Endothelial cell of umbilical vein (primary cell): ENCODE results near the gene PSD4.

Experiments
- CTCF ChIP-seq, 2 donors: IDR thresholded peaks; 1 replicate in 1 of 2; 2 replicates in 1 of 2; pipeline ENCODE4 v1.5.1; 2011; ENCODE audit warnings: low read length in 2 of 2, mild to moderate bottlenecking in 2 of 2, moderate library complexity in 2 of 2, control low read depth in 1 of 2, inconsistent platforms in 1 of 2, low read depth in 1 of 2; ENCODE audit not compliant: insufficient read depth in 1 of 2; ENCODE audit errors: extremely low read depth in 1 of 2
- EZH2 ChIP-seq: IDR thresholded peaks from 2 replicates; pipeline ENCODE4 v1.6.1; 2012; ENCODE audit warnings: borderline replicate concordance, low read depth, mild to moderate bottlenecking, moderate library complexity, low read length, inconsistent platforms; ENCODE audit not compliant: severe bottlenecking
- FOS ChIP-seq: IDR thresholded peaks from 2 replicates; pipeline ENCODE4 v1.6.1; 2011; ENCODE audit warnings: mild to moderate bottlenecking, low read length, moderate library complexity, borderline replicate concordance; ENCODE audit not compliant: insufficient read depth
- GATA2 ChIP-seq: IDR thresholded peaks from 2 replicates; pipeline ENCODE4 v1.7.0; 2011; ENCODE audit warnings: low read depth, mild to moderate bottlenecking, moderate library complexity, mixed read lengths, low read length; ENCODE audit not compliant: insufficient read length, insufficient read depth
- JUN ChIP-seq: IDR thresholded peaks from 2 replicates; pipeline ENCODE4 v1.6.1; 2011; ENCODE audit warnings: borderline replicate concordance, low read depth; ENCODE audit not compliant: insufficient read length, insufficient read depth
- MAX ChIP-seq: IDR thresholded peaks from 2 replicates; pipeline ENCODE4 v1.6.1; 2011; ENCODE audit not compliant: insufficient read depth, insufficient read length
- MYC ChIP-seq: IDR thresholded peaks from one replicate; pipeline ENCODE4 v1.6.1; 2011; ENCODE audit warnings: mild to moderate bottlenecking, low read depth, low read length
- POLR2A ChIP-seq: IDR thresholded peaks from 2 replicates; pipeline ENCODE4 v1.6.1; 2012; ENCODE audit warnings: low read depth, mild to moderate bottlenecking, control low read depth, low read length
- POLR2AphosphoS5 ChIP-seq: IDR thresholded peaks from 2 replicates; pipeline ENCODE4 v1.6.1; 2012; ENCODE audit warnings: low read depth, mild to moderate bottlenecking, control low read depth, low read length, moderate library complexity; ENCODE audit not compliant: insufficient read depth

GRCh38 chr2:113216321-113216720 is 42.5 kb downstream of the PSD4 start:
- TF ChIP-seq CTCF (IDR thresholded peaks at IDR 0.05; ENCODE audit: extremely low read depth in 1 of 2, insufficient read depth in 1 of 2, low read depth in 1 of 2, low read length in 2 of 2) = no peak
- no peak for TF ChIP-seq EZH2
- no peak for TF ChIP-seq POLR2AphosphoS5
- TF ChIP-seq POLR2A = no peak
- no peak for TF ChIP-seq MAX
- TF ChIP-seq JUN = no peak
- no peak for TF ChIP-seq FOS
- TF ChIP-seq MYC = no peak
- no peak for TF ChIP-seq GATA2
